Gastrocnemius medialis (tissue), 4 donors: ENCODE data around the gene MACROD2. TPM values are rescaled to one million over a fixed set of nuclear protein-coding genes. Genes with fewer than 3 reads are reported as not detected.

ENCODE experiments used
- ATAC-seq, 2 donors: fragments of 150-250 bp; one replicate each; pipeline ENCODE4 v1.9.1; 2016
- DNase-seq, 2 donors: peaks; one replicate each; pipeline ENCODE4 v3.0.0-alpha.2; 2019
- H3K27ac ChIP-seq, 4 donors: fragments of 200-600 bp; sonication (generic); 1 replicate in 1 of 4; 2 replicates in 3 of 4; pipeline ENCODE4 v1.5.1; 2016 to 2018; ENCODE audit warnings: mild to moderate bottlenecking in 2 of 4, moderate library complexity in 1 of 4
- H3K27me3 ChIP-seq, 3 donors: fragments of 200-600 bp; sonication (generic) in 2 of 3; 1 replicate in 1 of 3; 2 replicates in 2 of 3; pipeline versions ENCODE4 v1.5.1 to v1.6.0; 2016 to 2019; ENCODE audit warnings: mild to moderate bottlenecking in 1 of 3, moderate library complexity in 1 of 3
- H3K36me3 ChIP-seq, 2 donors: fragments of 200-600 bp; sonication (generic) in 1 of 2; one replicate each; pipeline ENCODE4 v1.5.1; 2017 to 2018
- H3K4me1 ChIP-seq, 2 donors: fragments of 200-600 bp; sonication (generic) in 1 of 2; one replicate each; pipeline ENCODE4 v1.5.1; 2016 to 2017; ENCODE audit warnings: mild to moderate bottlenecking in 2 of 2
- H3K4me3 ChIP-seq, 4 donors: fragments of 200-600 bp; sonication (generic) in 3 of 4; 1 replicate in 1 of 4; 2 replicates in 3 of 4; pipeline ENCODE4 v1.5.1; 2016 to 2019; ENCODE audit warnings: mild to moderate bottlenecking in 2 of 4
- H3K9me3 ChIP-seq, 3 donors: fragments of 200-600 bp; sonication (generic) in 2 of 3; 1 replicate in 1 of 3; 2 replicates in 2 of 3; pipeline ENCODE4 v1.5.1; 2016 to 2019
- POLR2A ChIP-seq, 2 donors: fragments of 450-650 bp; IDR thresholded peaks; one replicate each; pipeline ENCODE4 v1.6.1; 2017; ENCODE audit warnings: antibody characterized with exemption in 2 of 2, mild to moderate bottlenecking in 2 of 2, moderate library complexity in 2 of 2
- in situ Hi-C, 4 donors: fragments of 200-750 bp; cut with MboI; loops; one replicate each; pipeline versions ENCODE4 v1.15.0 to v1.8.0; 2017; ENCODE audit warnings: low sequenced_read_pairs in 4 of 4
- intact Hi-C: fragments of 100-400 bp; cut with DNase I; formaldehyde crosslinking; loops from one replicate; pipeline ENCODE4 v1.15.1; 2023; ENCODE audit warnings: low total_unique reads
- total RNA-seq, 4 donors: library from RNA; depleted of rRNA; stranded (reverse); fragments of >200 nt; gene quantifications; one replicate each; pipeline versions ENCODE4 v1.1.0 to v1.2.3, GENCODE V29; 2016
- TF ChIP-seq, protein P1 (sequence below), 5 experiments: fragments of 450-650 bp in 3 of 5; fragments of 200-600 bp in 2 of 5; sonication (generic) in 2 of 5; IDR thresholded peaks in 4 of 5; conservative IDR thresholded peaks in 1 of 5; 1 replicate in 4 of 5; 2 replicates in 1 of 5; pipeline ENCODE4 v1.5.1; 2016 to 2019; ENCODE audit warnings: antibody characterized with exemption in 5 of 5, mild to moderate bottlenecking in 3 of 5, moderate library complexity in 3 of 5

MACROD2 gene
- total RNA-seq, 4 donors from 2014 or later = 1.8 to 10.2 (median 3.6) TPM

DNA sequence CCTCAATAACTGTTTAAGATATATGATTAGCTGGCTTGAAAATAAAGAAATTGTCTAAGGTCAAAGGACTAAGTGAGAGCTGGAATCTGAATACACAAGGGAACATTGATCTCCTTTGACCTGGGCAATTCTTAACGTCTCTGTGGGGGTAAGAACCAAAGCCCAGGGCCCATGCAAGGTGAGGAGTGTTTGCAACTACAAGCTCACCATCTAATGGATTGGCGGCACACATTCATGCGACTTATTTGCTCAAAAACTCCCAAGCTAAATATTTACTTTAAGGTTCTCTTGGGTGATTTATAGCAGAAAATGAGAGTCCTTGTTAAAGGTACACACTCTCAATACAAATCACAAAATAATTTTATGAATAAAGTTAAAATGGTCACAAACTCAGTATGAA is 734.1 kb downstream of the MACROD2 start:
- DNase-seq (no peak), ATAC-seq (no peak)
- Histone ChIP-seq H3K36me3 (no peaks in the 10 kb centered on the region), H3K4me3 (no peak overlapping the region), H3K27ac (no peak overlapping the region), H3K9me3 (no peaks in the 10 kb centered on the region), H3K4me1 (no peaks in the 10 kb centered on the region), H3K27me3 (no peaks in the 10 kb centered on the region)
- intact Hi-C loops = no loop called here
- TF ChIP-seq, protein P1, sequence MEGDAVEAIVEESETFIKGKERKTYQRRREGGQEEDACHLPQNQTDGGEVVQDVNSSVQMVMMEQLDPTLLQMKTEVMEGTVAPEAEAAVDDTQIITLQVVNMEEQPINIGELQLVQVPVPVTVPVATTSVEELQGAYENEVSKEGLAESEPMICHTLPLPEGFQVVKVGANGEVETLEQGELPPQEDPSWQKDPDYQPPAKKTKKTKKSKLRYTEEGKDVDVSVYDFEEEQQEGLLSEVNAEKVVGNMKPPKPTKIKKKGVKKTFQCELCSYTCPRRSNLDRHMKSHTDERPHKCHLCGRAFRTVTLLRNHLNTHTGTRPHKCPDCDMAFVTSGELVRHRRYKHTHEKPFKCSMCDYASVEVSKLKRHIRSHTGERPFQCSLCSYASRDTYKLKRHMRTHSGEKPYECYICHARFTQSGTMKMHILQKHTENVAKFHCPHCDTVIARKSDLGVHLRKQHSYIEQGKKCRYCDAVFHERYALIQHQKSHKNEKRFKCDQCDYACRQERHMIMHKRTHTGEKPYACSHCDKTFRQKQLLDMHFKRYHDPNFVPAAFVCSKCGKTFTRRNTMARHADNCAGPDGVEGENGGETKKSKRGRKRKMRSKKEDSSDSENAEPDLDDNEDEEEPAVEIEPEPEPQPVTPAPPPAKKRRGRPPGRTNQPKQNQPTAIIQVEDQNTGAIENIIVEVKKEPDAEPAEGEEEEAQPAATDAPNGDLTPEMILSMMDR (IDR thresholded peaks at IDR 0.05 in 4 of 5, conservative IDR thresholded peaks at IDR 0.05 in 1 of 5) = no peak
- TF ChIP-seq POLR2A (IDR thresholded peaks at IDR 0.05) = no peak
- in situ Hi-C loops = no loop called here

DNA sequence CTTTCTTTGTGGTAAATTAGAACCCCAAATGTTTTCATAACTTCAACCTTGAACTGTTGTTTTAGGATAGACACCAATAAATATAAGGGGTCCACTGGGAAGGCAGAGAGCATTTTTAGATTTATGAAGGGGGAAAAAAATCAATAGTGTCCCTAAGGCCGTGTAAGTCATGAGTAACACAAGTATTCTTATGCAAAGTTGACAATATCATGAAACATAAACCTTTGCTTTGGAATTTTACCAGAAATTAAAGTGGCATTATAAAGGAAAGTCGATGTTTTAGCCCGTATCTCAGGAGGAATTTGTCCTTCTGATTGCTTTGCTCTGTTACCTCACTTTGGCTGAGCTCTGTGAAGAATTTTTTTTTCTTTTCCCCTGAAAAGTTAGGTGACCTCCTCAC is 737.0 kb downstream of the MACROD2 start:
- Histone ChIP-seq H3K4me1 (no peaks in the 10 kb centered on the region), H3K27ac (no peak overlapping the region), H3K9me3 (no peaks in the 10 kb centered on the region), H3K36me3 (no peaks in the 10 kb centered on the region), H3K4me3 (no peak overlapping the region), H3K27me3 (no peaks in the 10 kb centered on the region)
- no peak for DNase-seq
- TF ChIP-seq, protein P1 (IDR thresholded peaks at IDR 0.05 in 4 of 5, conservative IDR thresholded peaks at IDR 0.05 in 1 of 5) = no peak
- TF ChIP-seq POLR2A (IDR thresholded peaks at IDR 0.05) = no peak
- no peak for ATAC-seq
- intact Hi-C loops = no loop called here
- in situ Hi-C loops = no loop called here

DNA sequence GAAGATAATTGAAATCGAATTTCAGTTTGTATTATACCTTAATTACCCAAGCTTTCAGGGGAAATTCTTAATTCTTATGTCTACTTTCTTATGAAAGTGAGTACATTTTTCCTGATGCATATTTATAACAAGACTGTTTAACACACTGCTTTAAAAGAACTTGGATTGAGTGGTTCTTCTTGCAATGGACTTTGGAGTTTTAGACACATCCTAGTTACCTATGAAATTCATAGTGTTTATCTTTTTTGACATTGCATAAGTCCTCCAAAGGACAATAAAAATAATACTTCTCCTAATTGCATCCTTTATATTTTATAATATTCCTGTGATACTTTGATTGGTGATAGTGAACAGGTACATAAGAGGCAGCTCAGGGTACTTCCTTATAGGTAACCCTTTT is 737.7 kb downstream of the MACROD2 start:
- no peaks in the 10 kb centered on the region for H3K27me3 ChIP-seq
- in situ Hi-C loops = no loop called here
- DNase-seq (no peak), ATAC-seq (no peak)
- TF ChIP-seq POLR2A (IDR thresholded peaks at IDR 0.05) = no peak
- TF ChIP-seq, protein P1 (IDR thresholded peaks at IDR 0.05 in 4 of 5, conservative IDR thresholded peaks at IDR 0.05 in 1 of 5) = no peak
- H3K4me3 ChIP-seq = no peak overlapping the region
- intact Hi-C loops = no loop called here
- H3K9me3 ChIP-seq = no peaks in the 10 kb centered on the region
- H3K27ac ChIP-seq = no peak overlapping the region
- H3K36me3 ChIP-seq = no peaks in the 10 kb centered on the region
- H3K4me1 ChIP-seq = no peaks in the 10 kb centered on the region

DNA sequence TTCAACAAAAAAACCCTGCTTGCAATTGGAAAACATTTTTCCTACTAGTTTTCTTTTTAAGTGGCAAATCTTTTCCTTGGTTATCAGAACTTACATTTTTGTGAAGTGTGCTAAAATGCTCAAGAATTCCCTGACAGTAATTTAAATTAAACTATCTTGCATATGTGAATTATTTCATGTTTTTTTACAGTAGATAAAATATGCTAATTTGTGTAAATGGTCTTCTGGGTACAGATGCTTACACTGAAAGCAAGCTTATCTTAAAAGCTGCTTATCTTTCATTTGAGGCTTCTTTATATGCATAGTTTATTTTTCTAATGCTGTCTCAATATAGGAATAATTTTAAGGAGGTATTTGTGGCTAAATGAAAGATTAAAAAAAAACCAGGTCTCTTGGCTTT is 745.1 kb downstream of the MACROD2 start:
- DNase-seq = no peak
- no peak for TF ChIP-seq POLR2A (IDR thresholded peaks at IDR 0.05)
- TF ChIP-seq, protein P1 (IDR thresholded peaks at IDR 0.05 in 4 of 5, conservative IDR thresholded peaks at IDR 0.05 in 1 of 5) = no peak

DNA sequence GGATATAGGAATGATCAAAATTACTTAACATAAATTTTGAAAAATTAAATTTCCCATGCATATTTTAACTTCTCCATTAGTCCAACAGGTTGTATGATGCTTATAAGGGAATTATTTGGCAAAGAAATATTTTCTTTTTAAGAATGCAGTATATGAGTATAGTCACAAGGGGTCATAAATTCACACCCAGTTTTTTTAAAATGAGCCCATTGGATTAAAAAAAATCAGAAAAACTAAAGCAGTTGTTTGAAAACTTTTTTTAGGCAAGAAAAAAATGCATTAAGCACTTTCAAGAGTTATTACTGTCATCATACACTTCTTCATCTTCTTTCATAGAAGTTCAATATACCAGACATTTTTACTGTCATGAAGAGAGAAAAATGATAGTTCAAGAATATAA is 746.3 kb downstream of the MACROD2 start:
- ATAC-seq (no peak), DNase-seq (no peak)
- TF ChIP-seq POLR2A (IDR thresholded peaks at IDR 0.05) = no peak
- TF ChIP-seq, protein P1 (IDR thresholded peaks at IDR 0.05 in 4 of 5, conservative IDR thresholded peaks at IDR 0.05 in 1 of 5) = no peak
- no peaks in the 10 kb centered on the region for H3K9me3 ChIP-seq
- intact Hi-C loops = no loop called here
- H3K4me3 ChIP-seq = no peak overlapping the region
- no peaks in the 10 kb centered on the region for H3K27me3 ChIP-seq
- H3K4me1 ChIP-seq = peaks cover 0 to 16% of the 10 kb centered on the region in 2 donors
- H3K27ac ChIP-seq = no peak overlapping the region
- H3K36me3 ChIP-seq = no peaks in the 10 kb centered on the region
- in situ Hi-C loops = no loop called here

More for the DNA sequence above, 745.1 kb downstream of the MACROD2 start:
- Histone ChIP-seq H3K27ac (no peak overlapping the region), H3K4me3 (no peak overlapping the region), H3K9me3 (no peaks in the 10 kb centered on the region), H3K36me3 (no peaks in the 10 kb centered on the region), H3K4me1 (peaks cover 0 to 5% of the 10 kb centered on the region in 2 donors), H3K27me3 (no peaks in the 10 kb centered on the region)
- ATAC-seq = no peak
- in situ Hi-C loops = no loop called here
- intact Hi-C loops = no loop called here
